Measurements from ENCODE around the gene QRICH1.
A peak's percentile ranks its signal among the peaks of the same experiment; 100 is the strongest.

QRICH1 gene

DNA sequence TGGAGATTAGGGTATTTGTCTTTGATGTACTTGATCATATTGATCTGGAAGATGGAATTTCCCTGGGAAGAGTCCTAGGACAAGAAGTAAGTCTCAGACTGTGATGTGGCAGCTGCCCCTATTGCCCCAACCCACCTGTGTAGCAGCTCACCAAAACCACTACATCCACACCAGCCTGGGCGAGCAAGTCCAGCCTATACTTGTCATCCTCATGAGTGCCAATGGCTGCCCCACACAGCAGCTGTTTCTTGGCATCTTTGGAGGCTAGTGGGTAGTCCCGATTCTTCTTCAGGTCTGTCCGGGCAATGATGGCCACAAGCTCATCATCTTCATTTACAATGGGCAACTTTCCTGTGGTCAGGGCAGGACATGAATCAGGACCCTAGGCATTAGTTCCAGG, 67.3 kb downstream of the QRICH1 start:
- H3K4me3 ChIP-seq (ENCODE audit: low read depth, low read length) = no peak overlapping the region
- TF ChIP-seq, protein P1, sequence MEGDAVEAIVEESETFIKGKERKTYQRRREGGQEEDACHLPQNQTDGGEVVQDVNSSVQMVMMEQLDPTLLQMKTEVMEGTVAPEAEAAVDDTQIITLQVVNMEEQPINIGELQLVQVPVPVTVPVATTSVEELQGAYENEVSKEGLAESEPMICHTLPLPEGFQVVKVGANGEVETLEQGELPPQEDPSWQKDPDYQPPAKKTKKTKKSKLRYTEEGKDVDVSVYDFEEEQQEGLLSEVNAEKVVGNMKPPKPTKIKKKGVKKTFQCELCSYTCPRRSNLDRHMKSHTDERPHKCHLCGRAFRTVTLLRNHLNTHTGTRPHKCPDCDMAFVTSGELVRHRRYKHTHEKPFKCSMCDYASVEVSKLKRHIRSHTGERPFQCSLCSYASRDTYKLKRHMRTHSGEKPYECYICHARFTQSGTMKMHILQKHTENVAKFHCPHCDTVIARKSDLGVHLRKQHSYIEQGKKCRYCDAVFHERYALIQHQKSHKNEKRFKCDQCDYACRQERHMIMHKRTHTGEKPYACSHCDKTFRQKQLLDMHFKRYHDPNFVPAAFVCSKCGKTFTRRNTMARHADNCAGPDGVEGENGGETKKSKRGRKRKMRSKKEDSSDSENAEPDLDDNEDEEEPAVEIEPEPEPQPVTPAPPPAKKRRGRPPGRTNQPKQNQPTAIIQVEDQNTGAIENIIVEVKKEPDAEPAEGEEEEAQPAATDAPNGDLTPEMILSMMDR (IDR thresholded peaks at IDR 0.05; ENCODE audit: low read depth, low read length) = no peak

DNA sequence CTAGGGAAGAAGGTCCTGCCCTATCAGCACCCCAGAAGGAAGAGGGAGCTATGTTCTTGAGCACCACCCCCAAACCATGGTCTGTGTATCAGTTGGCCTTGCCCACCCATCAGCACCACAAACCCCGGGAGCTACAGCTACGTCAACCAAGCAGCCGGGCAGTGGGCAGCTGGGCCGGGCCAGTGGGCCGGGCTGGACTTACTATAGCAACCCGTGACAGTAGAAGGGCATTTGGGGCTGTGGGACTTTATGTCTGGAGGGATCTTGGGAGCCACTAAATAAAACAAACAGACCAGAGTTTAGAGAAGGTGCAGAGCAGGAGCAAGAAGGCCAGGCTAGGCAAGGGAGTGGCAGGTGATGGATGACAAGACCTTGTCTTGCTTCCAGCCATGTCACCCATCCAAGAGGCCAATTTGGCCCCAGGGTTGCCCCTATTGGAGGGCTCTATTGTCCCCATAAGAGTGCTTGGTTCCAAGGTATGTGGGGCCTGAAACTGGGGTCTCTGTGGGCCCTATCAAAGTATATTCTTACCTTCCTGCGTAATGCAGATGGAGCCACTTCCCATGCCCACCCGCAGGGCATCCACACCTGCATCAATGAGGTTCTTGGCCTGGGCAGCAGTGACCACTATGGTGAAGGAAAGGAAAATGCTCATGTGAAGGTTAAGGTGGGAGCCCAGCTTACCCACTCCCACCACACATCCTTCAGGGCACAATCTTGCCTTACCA, 67.9 kb downstream of the QRICH1 start:
- H3K4me3 ChIP-seq (ENCODE audit: low read depth, low read length) = no peak overlapping the region
- TF ChIP-seq, protein P1 (IDR thresholded peaks at IDR 0.05; ENCODE audit: low read depth, low read length) = no peak

DNA sequence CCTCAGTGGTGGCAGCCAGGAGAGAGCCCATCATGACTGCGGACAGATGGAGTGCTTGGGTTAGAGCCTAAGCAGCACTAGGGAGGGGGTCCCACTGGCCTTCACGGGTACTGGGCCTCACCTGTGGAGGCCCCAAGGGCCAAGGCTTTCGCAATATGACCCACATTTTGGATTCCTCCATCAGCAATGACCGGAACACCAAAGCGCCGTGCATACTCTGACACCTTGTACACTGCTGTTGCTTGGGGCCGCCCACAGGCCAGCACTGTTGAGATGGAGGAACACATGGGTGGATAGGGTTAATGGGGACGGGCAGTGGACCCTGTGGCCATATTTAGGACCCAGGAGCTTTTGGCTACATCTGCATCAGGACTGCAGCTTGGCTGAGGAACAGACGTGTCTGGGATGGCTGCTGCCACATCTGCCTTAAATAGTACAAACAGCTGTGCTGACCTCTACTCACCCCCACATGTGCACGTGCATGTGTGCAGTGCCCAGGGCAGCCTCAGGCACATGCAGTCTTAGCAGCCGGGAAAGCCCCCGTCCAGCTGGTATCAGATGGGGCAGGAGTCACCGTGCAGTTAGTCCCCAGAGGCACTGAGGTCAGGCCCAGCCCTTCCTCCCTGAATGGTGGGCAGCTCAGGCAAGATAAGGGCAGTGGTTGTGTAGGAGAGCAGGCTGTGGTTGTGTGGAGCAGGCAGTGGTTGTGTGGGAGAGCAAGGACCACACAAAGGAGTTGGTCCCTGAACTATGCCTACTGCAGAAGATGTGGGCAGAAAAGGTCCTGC, 68.7 kb downstream of the QRICH1 start:
- no peak overlapping the region for H3K4me3 ChIP-seq (ENCODE audit: low read depth, low read length)
- TF ChIP-seq, protein P1 (IDR thresholded peaks at IDR 0.05; ENCODE audit: low read depth, low read length) = no peak

DNA sequence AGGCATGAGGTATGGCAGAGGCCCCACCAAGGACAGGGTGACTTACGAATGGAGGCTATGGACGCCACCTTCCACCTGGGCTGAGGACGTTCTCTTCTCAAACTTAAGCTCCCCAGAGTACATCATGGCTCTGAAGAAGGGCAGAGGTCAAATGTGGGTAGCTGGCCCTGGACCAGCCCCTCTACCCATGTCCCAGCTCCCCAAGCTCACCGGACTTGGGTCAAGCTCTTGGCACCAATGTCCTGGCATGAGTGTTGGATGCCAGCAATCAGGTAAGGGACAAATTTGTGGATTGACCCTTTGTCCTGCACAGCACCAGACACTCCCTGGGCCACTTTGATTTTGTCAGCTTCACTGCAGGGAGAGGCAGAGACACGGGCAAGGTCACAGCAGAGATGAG, 69.4 kb downstream of the QRICH1 start:
- no peak overlapping the region for H3K4me3 ChIP-seq (ENCODE audit: low read depth, low read length)

DNA sequence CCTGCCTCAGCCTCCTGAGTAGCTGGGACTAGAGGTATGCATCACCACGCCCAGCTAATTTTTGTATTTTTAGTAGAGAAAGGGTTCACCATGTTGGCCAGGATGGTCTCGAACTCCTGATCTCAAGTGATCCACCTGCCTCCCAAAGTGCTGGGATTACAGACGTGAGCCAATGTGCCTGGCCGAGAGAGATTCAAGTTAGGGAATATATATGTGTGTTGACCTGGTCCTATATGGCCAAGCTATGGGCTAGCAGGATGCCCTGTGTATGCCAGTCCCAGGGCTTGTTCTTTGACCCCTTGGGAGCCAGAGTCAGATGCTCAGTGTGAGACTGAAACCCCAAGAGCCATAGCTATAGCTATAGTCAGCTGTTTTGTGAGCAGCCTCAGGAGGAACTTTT, 70.1 kb downstream of the QRICH1 start:
- no peak overlapping the region for H3K4me3 ChIP-seq (ENCODE audit: low read depth, low read length)
- TF ChIP-seq, protein P1 (IDR thresholded peaks at IDR 0.05; ENCODE audit: low read depth, low read length) = no peak

More for the DNA sequence above, 69.4 kb downstream of the QRICH1 start:
- TF ChIP-seq, protein P1 (IDR thresholded peaks at IDR 0.05; ENCODE audit: low read depth, low read length) = no peak

DNA sequence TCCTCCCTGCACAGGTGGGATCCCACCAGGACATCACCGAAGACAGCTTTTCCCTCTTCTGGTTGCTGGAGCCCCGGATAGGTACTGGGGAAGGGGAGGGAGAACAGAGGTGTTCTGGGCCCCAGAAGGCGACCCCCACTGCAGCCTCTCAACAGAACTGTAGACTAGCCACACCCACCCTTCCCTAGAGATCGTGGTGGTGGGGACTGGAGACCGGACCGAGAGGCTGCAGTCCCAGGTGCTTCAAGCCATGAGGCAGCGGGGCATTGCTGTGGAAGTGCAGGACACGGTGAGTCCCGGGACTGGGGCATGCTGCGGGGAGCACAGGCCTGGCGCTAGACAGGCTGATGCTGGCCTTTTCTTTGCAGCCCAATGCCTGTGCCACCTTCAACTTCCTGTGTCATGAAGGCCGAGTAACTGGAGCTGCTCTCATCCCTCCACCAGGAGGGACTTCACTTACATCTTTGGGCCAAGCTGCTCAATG, 71.1 kb downstream of the QRICH1 start:
- H3K4me3 ChIP-seq (ENCODE audit: low read depth, low read length) = peak overlapping the region; percentile 71
- TF ChIP-seq, protein P1 (IDR thresholded peaks at IDR 0.05; ENCODE audit: low read depth, low read length) = no peak

Measured in WI38 (cell line).